ENCODE data around the gene SMIM29. TPM values are rescaled to one million over a fixed set of nuclear protein-coding genes. Genes with fewer than 3 reads are reported as not detected.

Gene SMIM29
- 19.5 and 39.8 TPM in 2 replicates for total RNA-seq

DNA sequence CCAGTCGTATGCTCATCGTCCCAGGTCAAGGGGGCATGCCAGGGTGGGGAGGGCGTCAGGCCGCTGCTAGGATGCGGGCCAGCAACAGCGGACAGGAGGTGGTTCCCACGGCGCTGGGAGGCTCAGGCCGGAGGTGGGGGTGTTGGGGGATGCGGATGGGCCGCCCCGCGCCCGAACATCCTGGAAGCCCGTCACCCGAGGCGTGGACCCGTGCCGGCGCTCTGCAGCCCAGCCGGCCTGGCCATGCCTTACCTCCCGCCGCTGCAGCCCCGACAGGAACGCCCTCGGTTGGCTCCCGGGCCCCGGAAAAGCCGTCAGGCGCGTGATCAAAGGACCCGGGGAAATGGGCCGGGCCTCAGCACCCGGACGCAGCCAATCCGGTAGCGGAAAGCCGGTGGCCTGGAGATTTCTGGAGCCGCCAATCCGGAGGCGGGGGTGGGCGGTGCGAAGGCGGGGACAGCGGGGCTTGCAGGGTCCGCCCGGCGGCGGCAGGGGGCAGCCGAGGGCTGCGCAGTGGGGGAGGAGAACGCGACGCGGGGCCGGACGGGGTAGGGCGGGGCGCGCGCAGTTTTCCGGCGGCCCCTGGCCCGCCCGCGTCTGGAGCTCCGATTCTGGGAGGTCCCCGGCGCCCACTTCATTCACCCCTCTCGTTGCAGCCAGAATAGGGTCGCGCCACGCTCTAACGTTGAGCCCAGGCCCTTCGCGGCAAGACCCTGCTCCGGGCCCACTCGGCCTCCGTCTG lies at the start of gene SMIM29:
Gene SMIM29 (minus strand): TSS at position 280 of the 742 bp plus-strand sequence. CDS start 1,215 bp downstream, outside the sequence.

DNA sequence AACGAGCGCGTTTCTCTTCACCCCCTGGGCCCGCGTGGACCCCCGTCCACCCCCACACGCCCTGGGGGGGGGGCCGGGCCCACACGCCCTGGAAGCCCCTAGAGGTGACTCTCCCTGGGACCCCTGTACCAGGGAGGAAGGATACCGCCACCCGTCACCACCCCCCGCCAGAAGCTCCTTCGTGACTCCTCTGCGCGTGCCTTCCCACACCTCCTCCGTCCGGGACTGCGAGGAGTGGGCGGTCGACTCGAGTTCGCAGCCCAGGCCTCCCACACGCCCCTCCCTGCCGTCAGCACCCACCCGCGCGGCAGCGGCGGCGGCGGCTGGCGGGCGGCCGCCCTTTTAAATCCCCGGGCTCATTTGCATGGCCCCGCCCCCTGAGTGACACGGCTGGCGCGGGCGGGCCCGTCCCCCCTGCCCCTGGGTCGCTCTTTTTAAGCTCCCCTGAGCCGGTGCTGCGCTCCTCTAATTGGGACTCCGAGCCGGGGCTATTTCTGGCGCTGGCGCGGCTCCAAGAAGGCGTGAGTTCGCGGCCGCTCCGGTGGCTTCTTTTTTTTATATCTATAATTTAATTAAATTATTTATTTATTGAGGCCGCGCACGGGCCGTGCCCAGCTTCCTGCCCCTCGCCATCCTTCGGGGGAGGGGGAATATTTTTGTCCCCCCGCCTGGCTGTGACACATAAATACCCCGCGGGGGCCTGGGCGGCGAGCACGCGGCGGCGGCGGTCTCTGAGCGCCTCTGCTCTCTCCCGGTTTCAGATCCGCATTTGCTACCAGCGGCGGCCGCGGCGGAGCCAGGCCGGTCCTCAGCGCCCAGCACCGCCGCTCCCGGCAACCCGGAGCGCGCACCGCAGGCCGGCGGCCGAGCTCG lies 12.1 kb downstream of the SMIM29 start, which contains the start of gene HMGA1:
Gene HMGA1 (plus strand): TSS at position 431 of the 873 bp plus-strand sequence. CDS start 3,908 bp downstream, outside the sequence.

Other genes starting within 250 kb of the SMIM29 start
- not detected in 2 replicates for gene GRM4, start 102.9 kb downstream of the SMIM29 start, total RNA-seq
- 229 and 287 TPM in 2 replicates for gene HMGA1, start 12.1 kb downstream of the SMIM29 start, total RNA-seq
- gene NUDT3, start 143.7 kb upstream of the SMIM29 start, total RNA-seq, result 17.5 and 21.4 TPM in 2 replicates
- gene RPS10, start 177.1 kb upstream of the SMIM29 start, total RNA-seq, result 2,419 and 4,666 TPM in 2 replicates
- gene PACSIN1, start 217.1 kb upstream of the SMIM29 start, total RNA-seq, result not detected in 2 replicates

Measured in epithelial cell of umbilical artery (primary cell).